HAP-1 (cell line): ENCODE data around the gene ZFP3.
"Not testable (repeated sequence)": the region's sequence is repeated elsewhere in the genome, so short reads cannot be mapped to it uniquely, and the experiment has no call there.

ENCODE experiments used
- DNase-seq, 2 experiments: peaks; one replicate each; pipeline ENCODE4 v3.0.0-alpha.2; 2016 to 2020; ENCODE audit warnings: low spot score in 2 of 2
- H3K27me3 ChIP-seq: fragments of 250-450 bp; sonication (Bioruptor Pico); 2 replicates; pipeline ENCODE4 v1.5.1; 2020; ENCODE audit warnings: low read depth, mild to moderate bottlenecking, moderate library complexity
- H3K36me3 ChIP-seq: fragments of 250-450 bp; sonication (Bioruptor Pico); replicated peaks from 2 replicates; pipeline ENCODE4 v1.5.1; 2020; ENCODE audit warnings: mild to moderate bottlenecking
- H3K4me1 ChIP-seq: fragments of 250-450 bp; sonication (Bioruptor Pico); 2 replicates; pipeline ENCODE4 v1.5.1; 2020; ENCODE audit warnings: mild to moderate bottlenecking
- H3K4me3 ChIP-seq: fragments of 250-450 bp; sonication (Bioruptor Pico); 2 replicates; pipeline ENCODE4 v1.5.1; 2020; ENCODE audit warnings: mild to moderate bottlenecking, moderate library complexity
- H3K9me3 ChIP-seq: fragments of 250-450 bp; sonication (Bioruptor Pico); 2 replicates; pipeline ENCODE4 v1.5.1; 2020; ENCODE audit warnings: mild to moderate bottlenecking, moderate library complexity
- in situ Hi-C: fragments of 300-500 bp; cut with MboI; formaldehyde crosslinking; loops from 3 replicates; pipeline ENCODE4 v1.14.3; 2020; ENCODE audit warnings: low sequenced_read_pairs, inconsistent platforms, mixed read lengths

Gene ZFP3

GRCh38 chr17:5124125-5124760, 46.0 kb downstream of the ZFP3 start:
- H3K4me3 ChIP-seq, H3K4me1 ChIP-seq, H3K36me3 ChIP-seq, H3K27me3 ChIP-seq, H3K9me3 ChIP-seq, in situ Hi-C loops: not testable (repeated sequence)
- DNase-seq, result peak in 1 of 2 experiments; percentile 4

GRCh38 chr17:5124896-5125295, 46.6 kb downstream of the ZFP3 start:
- H3K4me3 ChIP-seq, H3K4me1 ChIP-seq, in situ Hi-C loops, H3K27me3 ChIP-seq, H3K9me3 ChIP-seq, DNase-seq, H3K36me3 ChIP-seq: not testable (repeated sequence)

GRCh38 chr17:5126719-5127488, 48.6 kb downstream of the ZFP3 start:
- Histone ChIP-seq H3K9me3 (no peaks in the 10 kb centered on the region), H3K36me3 (no peaks in the 10 kb centered on the region), H3K4me1 (no peaks in the 10 kb centered on the region), H3K27me3 (no peaks in the 10 kb centered on the region), H3K4me3 (no peak overlapping the region)
- peak in 1 of 2 experiments; percentile 5 for DNase-seq
- in situ Hi-C loops, result no loop called here

- no peak for DNase-seq
- no peak overlapping the region for H3K4me3 ChIP-seq
- H3K36me3 ChIP-seq, result no peaks in the 10 kb centered on the region
- no peaks in the 10 kb centered on the region for H3K4me1 ChIP-seq
- H3K27me3 ChIP-seq, result no peaks in the 10 kb centered on the region
- H3K9me3 ChIP-seq, result no peaks in the 10 kb centered on the region
- in situ Hi-C loops, result no loop called here
Measured at GRCh38 chr17:5127910-5128309, 49.6 kb downstream of the ZFP3 start.

GRCh38 chr17:5128387-5128786, 50.1 kb downstream of the ZFP3 start:
- H3K27me3 ChIP-seq, in situ Hi-C loops, H3K4me1 ChIP-seq, H3K36me3 ChIP-seq, DNase-seq, H3K9me3 ChIP-seq, H3K4me3 ChIP-seq: not testable (repeated sequence)

GRCh38 chr17:5128905-5129535, 50.8 kb downstream of the ZFP3 start:
- DNase-seq, result no peak
- Histone ChIP-seq H3K9me3 (no peaks in the 10 kb centered on the region), H3K27me3 (no peaks in the 10 kb centered on the region), H3K36me3 (no peaks in the 10 kb centered on the region), H3K4me3 (no peak overlapping the region), H3K4me1 (no peaks in the 10 kb centered on the region)
- in situ Hi-C loops, result no loop called here

GRCh38 chr17:5129770-5130169, 51.5 kb downstream of the ZFP3 start:
- H3K9me3 ChIP-seq, H3K4me3 ChIP-seq, H3K4me1 ChIP-seq, H3K27me3 ChIP-seq, DNase-seq, H3K36me3 ChIP-seq, in situ Hi-C loops: not testable (repeated sequence)

GRCh38 chr17:5130261-5130660, 52.0 kb downstream of the ZFP3 start:
- H3K4me1 ChIP-seq, in situ Hi-C loops, H3K27me3 ChIP-seq, H3K9me3 ChIP-seq, H3K36me3 ChIP-seq, DNase-seq, H3K4me3 ChIP-seq: not testable (repeated sequence)

- H3K4me3 ChIP-seq, H3K9me3 ChIP-seq, H3K27me3 ChIP-seq, H3K36me3 ChIP-seq, in situ Hi-C loops, DNase-seq, H3K4me1 ChIP-seq: not testable (repeated sequence)
Measured at GRCh38 chr17:5130687-5131086, 52.4 kb downstream of the ZFP3 start.

GRCh38 chr17:5131146-5131715, 53.0 kb downstream of the ZFP3 start:
- Histone ChIP-seq H3K4me3 (no peak overlapping the region), H3K9me3 (no peaks in the 10 kb centered on the region), H3K36me3 (no peaks in the 10 kb centered on the region), H3K4me1 (no peaks in the 10 kb centered on the region), H3K27me3 (no peaks in the 10 kb centered on the region)
- DNase-seq, result no peak
- in situ Hi-C loops, result no loop called here

- H3K36me3 ChIP-seq, H3K4me3 ChIP-seq, H3K27me3 ChIP-seq, H3K4me1 ChIP-seq, DNase-seq, in situ Hi-C loops, H3K9me3 ChIP-seq: not testable (repeated sequence)
Measured at GRCh38 chr17:5131799-5132502, 53.7 kb downstream of the ZFP3 start.

- DNase-seq, H3K27me3 ChIP-seq, H3K36me3 ChIP-seq, H3K4me1 ChIP-seq, H3K9me3 ChIP-seq, H3K4me3 ChIP-seq, in situ Hi-C loops: not testable (repeated sequence)
Measured at GRCh38 chr17:5132503-5133225, 54.4 kb downstream of the ZFP3 start.

- no peaks in the 10 kb centered on the region for H3K36me3 ChIP-seq
- in situ Hi-C loops, result no loop called here
- no peak for DNase-seq
- H3K27me3 ChIP-seq, result no peaks in the 10 kb centered on the region
- H3K4me1 ChIP-seq, result no peaks in the 10 kb centered on the region
- no peaks in the 10 kb centered on the region for H3K9me3 ChIP-seq
- no peak overlapping the region for H3K4me3 ChIP-seq
Measured at GRCh38 chr17:5133311-5133710, 55.0 kb downstream of the ZFP3 start.
